GM21619 (cell line): ENCODE data around the gene LRPAP1.
"Not testable (repeated sequence)": the region's sequence is repeated elsewhere in the genome, so short reads cannot be mapped to it uniquely, and the experiment has no call there.

Experiments
- ATAC-seq: cut with Tn5 transposase; IDR thresholded peaks from one replicate; pipeline ENCODE4 v1.9.1; 2021; ENCODE audit not compliant: unreplicated experiment

Gene LRPAP1

GRCh38 chr4:3531879-3532750 is at the start of gene LRPAP1:
Gene LRPAP1, minus strand, starts transcription at chr4:3532422. Its CDS starts 10 bp downstream, at chr4:3532412.
- peak; percentile 76 for ATAC-seq

- ATAC-seq: not testable (repeated sequence)
These were observed 49.3 kb upstream of the LRPAP1 start for GRCh38 chr4:3581334-3582090.

GRCh38 chr4:3580859-3581258 is 48.6 kb upstream of the LRPAP1 start:
- not testable (repeated sequence) for ATAC-seq

DNA sequence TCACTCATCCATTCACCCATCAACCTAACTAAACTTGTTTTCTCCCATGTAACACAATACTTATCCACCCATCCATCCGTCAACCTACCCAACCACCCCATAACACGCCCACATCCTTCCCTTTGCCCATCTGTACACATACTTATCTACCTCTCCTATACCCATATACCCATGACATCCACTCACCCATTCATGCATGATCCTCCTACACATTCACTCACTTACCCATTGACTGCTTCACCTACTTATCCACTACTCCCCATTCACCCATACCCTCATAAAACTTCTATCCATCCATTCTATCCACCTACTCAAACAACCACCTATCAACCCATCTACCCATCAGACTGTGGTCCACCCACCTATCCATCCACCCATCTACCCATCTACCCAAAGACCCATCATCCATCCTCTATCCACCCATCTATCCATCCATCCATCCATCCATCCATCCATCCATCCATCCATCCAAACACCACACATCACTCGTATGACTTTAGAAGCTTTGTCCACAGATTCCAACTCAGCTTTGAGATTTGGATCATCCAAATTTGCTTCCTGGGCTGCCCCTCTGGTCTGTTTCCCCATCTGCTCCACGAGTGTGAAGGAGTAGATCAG is 46.4 kb upstream of the LRPAP1 start:
- ATAC-seq: not testable (repeated sequence)

GRCh38 chr4:3578052-3578451 is 45.8 kb upstream of the LRPAP1 start:
- ATAC-seq: not testable (repeated sequence)

GRCh38 chr4:3577208-3577892 is 45.1 kb upstream of the LRPAP1 start:
- not testable (repeated sequence) for ATAC-seq

DNA sequence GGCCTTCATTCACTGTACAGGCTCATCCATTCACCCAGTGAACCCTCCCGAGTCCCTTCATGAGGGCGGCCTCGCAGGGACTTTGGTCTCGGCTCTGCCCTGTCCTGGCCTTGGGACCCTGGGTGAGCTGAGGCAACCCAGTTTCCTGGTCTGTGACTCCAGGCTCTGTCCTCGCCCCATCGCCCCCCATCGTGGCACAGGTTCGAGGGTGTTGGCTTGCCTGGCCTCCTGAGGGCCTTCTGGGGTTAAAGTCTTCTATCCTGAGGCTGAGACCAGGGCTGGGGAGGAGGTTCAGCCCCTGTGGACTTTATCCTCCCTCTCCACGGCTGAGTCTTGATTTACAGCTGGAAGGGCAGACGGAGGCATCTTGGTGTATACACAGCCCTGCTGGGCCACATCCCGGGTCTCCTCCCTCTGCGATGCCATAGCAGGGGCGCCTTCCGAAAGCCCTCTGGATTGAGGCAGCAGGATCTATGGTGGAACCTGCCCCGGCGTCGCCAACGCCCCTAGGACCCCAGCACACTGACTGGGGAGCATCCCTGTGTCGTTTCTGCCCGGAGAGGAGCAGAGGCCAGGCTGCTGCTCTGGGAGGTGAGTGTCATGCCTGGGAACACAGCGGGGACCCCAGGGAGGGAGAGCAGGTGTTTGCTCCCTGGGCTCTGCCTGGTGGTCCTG is 44.4 kb upstream of the LRPAP1 start:
- ATAC-seq: not testable (repeated sequence)

DNA sequence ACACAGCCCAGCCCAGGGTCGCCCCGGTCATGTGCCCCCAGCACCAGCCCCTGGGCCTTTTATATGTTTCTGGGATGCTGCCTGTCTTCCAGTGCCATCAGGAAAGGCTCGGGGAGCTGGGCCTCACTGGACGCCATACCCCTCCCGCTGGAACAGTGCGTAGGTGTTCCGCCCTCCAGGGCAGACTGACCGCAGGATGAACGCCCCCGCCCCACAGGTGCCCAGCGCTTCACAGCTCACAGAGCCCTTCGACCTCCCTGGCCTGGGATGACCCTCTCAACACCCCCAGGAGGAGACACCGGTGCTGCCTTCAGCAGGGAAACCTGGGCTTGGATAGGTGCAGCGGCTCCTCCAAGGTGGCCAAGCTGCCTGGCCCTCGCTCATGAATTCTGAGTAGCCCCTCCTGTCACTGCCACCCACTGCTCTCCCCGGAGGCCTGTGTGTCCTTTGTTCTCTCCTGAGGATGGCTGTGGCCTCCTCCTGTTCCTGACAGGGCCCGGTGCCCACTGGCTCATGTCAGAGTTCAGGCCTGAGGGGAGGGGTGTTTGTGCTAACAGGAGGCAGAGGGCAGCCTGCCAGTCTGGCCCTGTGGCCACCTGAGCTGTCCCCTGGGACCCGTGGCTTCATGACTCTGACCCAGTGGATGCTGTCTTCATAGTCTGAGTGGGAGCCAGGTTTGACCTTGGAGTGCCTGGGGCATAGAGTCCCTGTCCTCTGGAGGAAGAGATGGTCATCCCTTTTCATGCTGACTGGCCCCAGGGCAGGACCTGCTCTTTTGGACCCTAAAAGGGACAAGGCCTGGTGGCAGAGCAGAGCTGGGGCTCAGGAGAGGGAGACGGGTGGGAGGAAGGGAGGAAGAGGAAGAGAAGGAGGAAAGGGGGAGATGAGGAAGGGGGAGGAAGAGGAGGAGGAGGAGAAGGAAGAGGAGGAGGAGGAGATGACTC is 43.5 kb upstream of the LRPAP1 start:
- not testable (repeated sequence) for ATAC-seq

DNA sequence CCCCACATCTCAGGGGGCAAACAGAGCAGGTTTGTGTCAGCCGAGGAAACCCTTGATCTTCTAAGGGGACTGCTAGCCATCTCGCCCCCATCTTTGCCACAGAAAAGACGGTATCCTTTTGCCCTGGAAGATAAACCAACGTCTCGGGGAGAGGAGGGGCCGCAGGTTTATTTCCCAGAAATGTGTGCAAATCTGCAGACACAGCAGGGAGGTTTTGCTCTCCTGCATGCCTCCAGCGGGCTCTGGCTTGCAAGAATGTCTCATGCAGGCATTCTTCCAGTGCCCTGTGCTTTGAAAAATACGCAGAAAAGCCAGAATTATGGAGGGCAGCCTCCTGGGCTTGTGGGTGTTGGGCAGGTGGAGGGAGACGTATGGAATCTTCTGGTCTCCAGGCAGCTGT is 42.6 kb upstream of the LRPAP1 start:
- not testable (repeated sequence) for ATAC-seq

DNA sequence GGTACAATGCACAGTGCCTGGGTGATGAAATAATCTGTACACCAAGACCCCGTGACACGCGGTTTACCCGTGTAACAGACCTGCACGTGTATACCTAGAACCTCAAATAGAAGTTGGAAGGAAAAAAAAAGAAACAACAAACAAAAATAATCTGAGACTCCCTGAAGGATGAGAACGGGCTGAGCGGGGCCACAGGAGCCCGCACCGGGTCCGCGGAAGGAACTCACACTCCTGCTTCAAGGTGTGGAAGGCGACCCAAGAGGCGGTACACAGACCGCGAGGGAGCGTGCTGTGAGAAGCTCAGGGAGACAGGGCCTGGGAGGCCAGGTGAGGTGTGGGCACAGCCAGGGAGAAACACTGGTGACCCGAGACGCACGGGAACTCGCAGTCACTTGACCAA is 42.1 kb upstream of the LRPAP1 start:
- ATAC-seq: not testable (repeated sequence)

DNA sequence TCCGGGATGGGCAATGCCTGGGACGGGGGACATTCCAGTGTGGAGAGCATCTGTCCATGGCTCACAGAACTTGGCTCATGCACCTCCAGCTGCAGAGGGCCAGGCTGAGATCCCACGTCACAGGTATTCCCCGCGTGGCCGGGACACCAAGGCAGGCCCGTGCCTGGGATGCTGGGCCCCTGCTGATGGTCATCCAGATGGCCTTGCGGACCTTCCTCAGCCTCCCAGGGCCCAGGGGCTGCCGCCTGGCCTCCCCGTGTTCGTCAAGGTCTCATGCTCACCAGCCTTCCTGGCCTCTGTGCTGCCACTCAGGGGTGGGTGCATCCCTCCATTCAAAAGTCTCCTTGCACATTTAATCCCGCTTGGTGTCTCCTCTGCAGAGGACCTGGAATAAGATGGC is 40.9 kb upstream of the LRPAP1 start:
- no peak for ATAC-seq

- ATAC-seq: no peak
These were observed 40.1 kb upstream of the LRPAP1 start for GRCh38 chr4:3572363-3572762.

- no peak for ATAC-seq
These were observed 39.7 kb upstream of the LRPAP1 start for GRCh38 chr4:3571921-3572320.

DNA sequence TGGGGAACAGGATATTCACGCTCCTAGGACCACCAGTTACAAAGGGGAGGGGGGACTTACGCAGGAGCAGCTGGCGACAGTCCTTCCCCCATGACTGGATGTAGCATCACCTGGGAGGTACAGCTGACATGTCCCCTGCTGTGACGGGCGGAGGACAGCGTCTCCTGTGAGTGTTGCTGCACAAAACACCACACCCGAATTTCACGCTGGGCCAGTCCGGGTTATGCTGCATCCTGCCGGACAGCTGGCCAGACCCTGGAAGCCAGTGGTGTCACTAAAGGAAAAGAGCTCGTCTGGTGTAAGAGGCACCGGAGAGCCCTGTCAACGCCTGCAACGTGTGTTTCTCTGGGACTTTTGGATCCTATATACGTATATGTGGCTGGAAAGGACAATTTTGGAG is 38.7 kb upstream of the LRPAP1 start:
- ATAC-seq: not testable (repeated sequence)

- ATAC-seq: not testable (repeated sequence)
These were observed 37.4 kb upstream of the LRPAP1 start for GRCh38 chr4:3569611-3570010.

DNA sequence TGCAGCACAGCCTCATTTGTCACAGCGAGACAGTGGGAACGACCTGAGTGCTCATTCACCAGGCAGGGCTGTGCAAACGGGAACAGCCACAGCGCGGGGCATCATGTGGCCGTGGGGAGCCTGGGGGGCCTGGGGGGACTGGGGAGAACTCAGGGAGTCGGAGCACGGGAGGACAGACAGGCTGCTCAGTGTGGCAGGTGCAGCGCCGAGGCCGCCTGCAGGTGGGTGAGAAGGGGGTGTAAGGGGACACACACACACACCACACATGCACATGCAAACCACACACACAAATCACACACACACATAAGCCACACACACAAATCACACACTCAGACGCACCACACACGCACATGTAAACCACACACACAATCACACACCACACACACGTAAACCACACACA is 34.5 kb upstream of the LRPAP1 start:
- not testable (repeated sequence) for ATAC-seq

DNA sequence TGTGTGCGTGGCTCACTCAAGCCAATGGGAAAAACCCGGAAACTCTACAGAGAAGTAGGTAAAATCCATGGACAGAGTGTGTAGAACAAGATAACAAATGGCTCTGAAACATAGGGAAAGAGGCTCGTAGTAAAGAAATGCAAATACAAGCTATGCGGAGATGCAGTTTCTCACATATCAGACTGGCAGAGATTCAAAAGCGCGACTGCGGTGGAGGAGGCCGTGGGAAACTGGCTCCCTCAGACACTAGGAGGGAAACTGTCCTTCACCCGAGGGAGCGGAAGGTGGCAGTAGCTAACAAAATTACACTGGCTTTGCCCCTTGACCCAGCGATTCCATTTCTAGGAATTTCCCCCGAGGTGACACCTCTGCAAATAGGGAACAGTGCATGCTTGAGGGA is 34.1 kb upstream of the LRPAP1 start:
- not testable (repeated sequence) for ATAC-seq

- ATAC-seq: not testable (repeated sequence)
These were observed 32.7 kb upstream of the LRPAP1 start for GRCh38 chr4:3564948-3565347.

DNA sequence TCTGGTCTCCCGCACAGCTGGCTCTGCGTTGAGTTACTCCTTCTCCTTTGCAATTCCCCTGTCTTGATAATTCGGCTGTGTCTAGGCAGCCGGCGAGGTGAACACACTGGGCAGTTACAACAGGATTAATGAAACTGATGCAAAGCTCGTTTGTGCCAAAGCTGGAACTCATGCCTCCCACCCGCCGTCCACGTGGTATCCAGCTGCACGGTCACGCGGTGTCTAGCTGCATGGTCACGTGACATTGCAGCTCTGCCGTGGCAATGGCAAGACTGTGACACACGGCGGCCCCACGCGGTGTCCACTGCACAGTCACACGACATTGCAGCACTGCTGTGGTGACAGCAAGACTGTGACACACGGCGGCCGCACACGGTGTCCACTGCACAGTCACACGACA is 31.2 kb upstream of the LRPAP1 start:
- no peak for ATAC-seq
